Measurements from ENCODE around the gene CLEC1B. TPM values are rescaled to one million over a fixed set of nuclear protein-coding genes. Genes with fewer than 3 reads are reported as not detected.
"Not testable (repeated sequence)": the region's sequence is repeated elsewhere in the genome, so short reads cannot be mapped to it uniquely, and the experiment has no call there.

Gene CLEC1B
- total RNA-seq, 2 experiments from 2014 or later, result not detected

DNA sequence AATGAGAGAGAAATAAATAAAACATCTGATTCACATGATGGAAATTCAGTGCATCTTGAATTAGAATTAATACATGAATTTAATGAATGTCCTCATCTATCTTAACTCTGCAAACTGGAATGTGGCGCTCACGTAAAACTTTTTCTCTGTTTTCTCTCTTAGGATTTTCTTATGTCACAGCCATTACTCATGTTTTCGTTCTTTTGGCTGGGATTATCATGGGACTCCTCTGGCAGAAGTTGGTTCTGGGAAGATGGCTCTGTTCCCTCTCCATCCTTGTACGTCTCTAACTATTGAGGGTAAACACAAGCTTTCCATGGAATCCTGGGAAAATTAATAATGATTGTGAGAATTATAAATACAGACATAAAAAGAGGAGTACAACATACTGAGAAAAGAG, 16.5 kb upstream of the CLEC1B start:
- Mint-ChIP-seq H3K36me3 (ENCODE audit: low read depth) (no peaks in the 10 kb centered on the region), H3K4me1 (no peaks in the 10 kb centered on the region), H3K9me3 (no peaks in the 10 kb centered on the region), H3K27me3 (peaks cover 33% of the 10 kb centered on the region), H3K4me3 (no peak overlapping the region), H3K27ac (no peak overlapping the region)
- no peak for DNase-seq
- POLR2A ChIA-PET, result no interaction called here
- CTCF ChIA-PET, result no interaction called here

DNA sequence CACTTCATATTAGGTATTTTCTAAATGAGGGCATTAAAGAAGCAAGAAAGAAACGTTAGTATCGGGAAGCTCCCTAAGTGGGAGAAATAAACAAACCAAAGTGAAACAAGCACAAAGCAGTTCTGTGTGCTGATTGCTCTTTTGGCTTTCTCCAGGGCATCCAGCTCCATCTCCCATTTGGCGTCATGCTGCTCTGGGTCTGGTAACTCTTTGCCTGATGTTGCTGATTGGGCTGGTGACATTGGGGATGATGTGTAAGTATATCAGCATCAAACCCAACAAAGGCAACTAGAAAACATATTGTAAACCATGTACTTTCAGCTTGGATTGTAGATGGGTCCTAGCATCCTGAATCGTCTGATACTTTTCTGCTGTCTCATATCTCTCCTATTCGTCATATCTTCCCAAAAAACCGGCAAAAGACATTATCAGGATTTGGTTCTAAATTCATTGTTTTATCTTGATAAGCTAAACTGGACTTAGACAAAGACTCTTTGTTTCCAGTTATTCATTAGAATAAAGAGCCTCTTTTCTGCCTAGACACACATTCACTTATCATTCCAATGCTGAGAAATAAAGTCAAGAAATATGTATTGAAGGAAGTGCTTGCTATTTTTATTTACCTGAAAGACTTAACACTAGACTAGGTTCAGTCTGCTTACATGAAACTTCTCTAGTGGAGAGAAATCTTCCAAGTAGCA, 13.9 kb upstream of the CLEC1B start:
- H3K4me3 Mint-ChIP-seq, result no peak overlapping the region
- no peak for DNase-seq
- H3K27me3 Mint-ChIP-seq, result peaks cover 36% of the 10 kb centered on the region
- peaks cover 4% of the 10 kb centered on the region for H3K4me1 Mint-ChIP-seq
- H3K27ac Mint-ChIP-seq, result no peak overlapping the region
- H3K36me3 Mint-ChIP-seq (ENCODE audit: low read depth), result no peaks in the 10 kb centered on the region
- POLR2A ChIA-PET, result interaction anchor here (0.5 kb wide), 1 partner anchor 312 kb away, joined by 3 read pairs; no protein-coding TSS in a partner anchor
- CTCF ChIA-PET, result no interaction called here
- H3K9me3 Mint-ChIP-seq, result no peaks in the 10 kb centered on the region

DNA sequence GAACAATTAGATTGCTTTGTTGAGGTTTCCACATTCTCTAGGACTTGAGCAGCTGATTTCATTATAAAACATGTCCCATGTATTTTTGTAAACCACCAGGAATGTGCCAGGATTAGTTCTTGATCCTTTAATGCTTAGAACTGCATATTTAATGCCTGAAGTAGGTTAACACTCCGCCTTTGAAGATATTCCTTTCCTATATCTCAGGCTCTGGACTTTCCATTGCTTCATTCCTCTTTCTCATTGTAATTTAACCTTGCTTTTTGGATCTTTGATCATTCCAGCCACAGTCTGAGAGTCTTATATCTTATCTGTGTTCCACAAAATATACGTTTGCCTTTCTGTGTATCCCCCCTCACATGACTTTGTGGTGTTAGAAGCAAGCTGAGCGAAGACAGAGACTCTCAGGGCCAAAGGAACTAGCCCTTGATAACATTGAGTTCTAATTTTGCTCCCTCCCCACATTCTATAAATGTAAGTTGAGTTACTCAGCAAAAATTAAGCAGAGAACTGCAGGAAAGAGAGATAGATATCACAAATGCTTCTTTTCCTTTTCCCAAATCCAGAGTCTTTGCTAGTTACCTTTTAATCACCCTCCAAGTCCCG, 2.4 kb upstream of the CLEC1B start:
- H3K4me3 Mint-ChIP-seq, result no peak overlapping the region
- no peaks in the 10 kb centered on the region for H3K4me1 Mint-ChIP-seq
- no peak for DNase-seq
- H3K9me3 Mint-ChIP-seq, result no peaks in the 10 kb centered on the region
- ChIA-PET POLR2A (no interaction called here), CTCF (interaction anchor here (0.7 kb wide), 1 partner anchor 76 kb away, joined by 4 read pairs; no protein-coding TSS in a partner anchor)
- peaks cover 29% of the 10 kb centered on the region for H3K27me3 Mint-ChIP-seq
- H3K36me3 Mint-ChIP-seq (ENCODE audit: low read depth), result no peaks in the 10 kb centered on the region
- no peak overlapping the region for H3K27ac Mint-ChIP-seq

DNA sequence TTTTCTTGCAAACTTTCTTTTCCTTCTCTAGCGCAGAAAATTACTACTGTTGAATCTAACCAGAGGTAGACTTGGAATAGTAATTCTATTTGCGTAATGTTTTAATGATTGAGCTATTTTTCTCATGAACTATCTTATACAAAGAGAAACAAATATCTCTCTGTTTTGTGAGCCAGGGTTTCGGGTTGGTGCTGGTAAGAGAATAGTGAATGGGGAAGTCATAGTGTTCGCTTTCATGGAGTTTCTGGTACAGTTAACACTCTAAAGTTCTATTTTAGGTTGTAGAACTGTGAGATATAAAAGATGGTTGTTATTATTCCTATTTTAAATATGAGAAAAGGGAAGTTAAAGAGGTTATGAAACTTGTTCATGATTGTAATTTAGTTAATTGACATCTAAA, 6.6 kb downstream of the CLEC1B start:
- no peak for DNase-seq
- Mint-ChIP-seq H3K36me3 (ENCODE audit: low read depth) (no peaks in the 10 kb centered on the region), H3K27me3 (peaks cover 50% of the 10 kb centered on the region), H3K27ac (no peak overlapping the region), H3K4me1 (no peaks in the 10 kb centered on the region), H3K9me3 (no peaks in the 10 kb centered on the region), H3K4me3 (no peak overlapping the region)
- POLR2A ChIA-PET, result no interaction called here
- CTCF ChIA-PET, result no interaction called here

DNA sequence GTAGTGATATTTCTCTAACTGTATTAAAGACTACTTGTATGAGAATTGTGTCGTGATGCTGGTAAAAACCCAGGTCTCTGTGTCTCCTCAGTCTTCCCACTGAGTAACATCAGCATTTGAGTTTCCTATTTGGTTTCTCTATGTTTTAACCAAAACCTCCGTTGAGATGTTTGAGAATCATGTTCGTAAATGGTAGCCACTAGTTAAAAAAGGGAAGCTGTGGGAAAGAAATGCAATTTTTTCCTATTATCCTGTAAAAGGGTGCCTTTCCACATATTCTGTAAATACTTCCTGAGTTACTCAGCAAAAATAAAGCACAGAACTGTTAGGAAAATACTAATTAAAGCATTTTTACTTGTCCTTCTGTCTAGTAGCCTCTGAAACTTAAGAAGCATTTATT, 7.0 kb downstream of the CLEC1B start:
- DNase-seq, result no peak
- H3K9me3 Mint-ChIP-seq, result no peaks in the 10 kb centered on the region
- ChIA-PET POLR2A (no interaction called here), CTCF (no interaction called here)
- no peak overlapping the region for H3K4me3 Mint-ChIP-seq
- peaks cover 49% of the 10 kb centered on the region for H3K27me3 Mint-ChIP-seq
- no peak overlapping the region for H3K27ac Mint-ChIP-seq
- H3K36me3 Mint-ChIP-seq (ENCODE audit: low read depth), result no peaks in the 10 kb centered on the region
- no peaks in the 10 kb centered on the region for H3K4me1 Mint-ChIP-seq

DNA sequence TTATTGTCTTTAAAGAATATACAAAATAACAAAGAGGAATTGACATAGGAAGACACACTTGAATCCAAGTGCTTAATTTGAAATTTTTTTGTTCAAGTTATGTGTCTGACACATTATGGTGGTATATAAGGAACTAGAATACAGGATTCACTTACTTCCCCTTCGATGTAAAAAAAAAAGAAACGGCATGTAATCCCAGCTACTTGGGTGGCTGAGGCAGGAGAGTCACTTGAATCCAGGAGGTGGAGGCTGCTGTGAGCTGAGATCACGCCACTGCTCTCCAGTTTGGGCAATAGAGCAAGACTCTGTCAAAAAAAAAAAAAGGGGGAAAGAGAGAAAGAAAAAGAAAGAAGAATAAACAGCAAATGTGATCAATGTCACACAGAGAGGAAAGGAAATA, 18.8 kb downstream of the CLEC1B start:
- Mint-ChIP-seq H3K27ac (no peak overlapping the region), H3K27me3 (peaks cover 11% of the 10 kb centered on the region), H3K4me1 (no peaks in the 10 kb centered on the region), H3K36me3 (ENCODE audit: low read depth) (no peaks in the 10 kb centered on the region), H3K4me3 (no peak overlapping the region), H3K9me3 (peaks cover 9% of the 10 kb centered on the region)
- ChIA-PET POLR2A (no interaction called here), CTCF (no interaction called here)
- no peak for DNase-seq

DNA sequence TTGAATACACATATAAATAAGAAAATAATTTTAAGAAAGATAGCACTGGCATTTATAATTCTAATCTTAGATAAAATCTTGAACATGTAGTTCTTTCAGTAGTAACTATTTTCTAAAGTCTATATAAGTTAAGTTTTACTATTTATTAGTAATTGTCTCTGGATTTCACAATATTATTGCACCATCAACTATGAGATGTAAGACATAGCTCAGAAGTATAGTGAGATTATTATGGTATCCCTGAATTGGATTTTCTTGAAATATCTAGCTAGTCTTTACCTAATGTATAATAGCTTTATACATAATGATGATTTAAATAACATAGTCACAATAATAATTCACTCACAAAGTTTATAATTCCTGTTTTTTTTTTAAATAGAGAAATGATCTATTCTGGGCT, 21.0 kb downstream of the CLEC1B start:
- H3K4me1 Mint-ChIP-seq, result no peaks in the 10 kb centered on the region
- H3K4me3 Mint-ChIP-seq, result no peak overlapping the region
- H3K27ac Mint-ChIP-seq, result no peak overlapping the region
- ChIA-PET CTCF (interaction anchor here (0.6 kb wide), 2 partner anchors 29 to 195 kb away, joined by 3 read pairs; no protein-coding TSS in a partner anchor), POLR2A (no interaction called here)
- H3K27me3 Mint-ChIP-seq, result peaks cover 22% of the 10 kb centered on the region
- no peak for DNase-seq
- peaks cover 9% of the 10 kb centered on the region for H3K9me3 Mint-ChIP-seq
- H3K36me3 Mint-ChIP-seq (ENCODE audit: low read depth), result no peaks in the 10 kb centered on the region

DNA sequence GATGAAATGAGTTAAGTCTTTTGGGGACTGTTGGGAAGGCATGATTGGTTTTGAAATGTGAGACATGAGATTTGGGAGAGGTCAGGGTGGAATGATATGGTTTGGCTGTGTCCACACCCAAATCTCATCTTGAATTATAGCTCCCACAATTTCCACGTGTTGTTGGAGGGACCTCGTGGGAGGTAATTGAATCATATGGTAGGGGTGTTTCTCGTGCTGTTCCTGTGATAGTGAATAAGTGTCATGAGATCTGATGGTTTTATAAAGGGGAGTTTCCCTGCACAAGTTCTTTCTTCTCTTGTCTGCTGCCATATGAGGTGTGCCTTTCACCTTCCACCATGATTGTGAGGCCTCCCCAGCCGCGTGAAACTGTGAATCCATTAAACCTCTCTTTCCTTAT, 22.3 kb downstream of the CLEC1B start:
- CTCF ChIA-PET; H3K9me3 Mint-ChIP-seq; H3K4me3 Mint-ChIP-seq; POLR2A ChIA-PET; H3K36me3 Mint-ChIP-seq (ENCODE audit: low read depth); DNase-seq; H3K4me1 Mint-ChIP-seq; H3K27ac Mint-ChIP-seq: not testable (repeated sequence)
- H3K27me3 Mint-ChIP-seq, result peaks cover 23% of the 10 kb centered on the region

DNA sequence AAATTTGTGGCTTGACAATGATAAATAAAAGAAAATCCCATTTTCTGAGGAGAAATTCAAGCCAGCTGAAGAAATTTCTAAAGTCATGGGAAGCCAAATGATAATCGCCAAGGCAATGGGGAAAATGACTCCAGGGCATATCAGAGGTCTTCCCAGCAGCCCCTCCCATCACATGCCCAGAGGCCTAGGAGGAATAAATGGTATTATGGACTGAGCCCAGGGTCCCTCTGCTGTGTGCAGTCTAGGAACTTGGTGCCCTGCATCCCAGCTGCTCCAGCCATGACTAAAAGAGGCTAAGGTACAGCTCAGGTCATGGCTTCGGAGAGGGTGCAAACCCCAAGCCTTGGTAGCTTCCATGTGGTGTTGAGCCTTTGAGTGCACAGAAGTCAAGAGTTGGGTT, 23.3 kb downstream of the CLEC1B start:
- no peak for DNase-seq
- ChIA-PET POLR2A (no interaction called here), CTCF (no interaction called here)
- Mint-ChIP-seq H3K36me3 (ENCODE audit: low read depth) (no peaks in the 10 kb centered on the region), H3K27ac (no peak overlapping the region), H3K4me1 (no peaks in the 10 kb centered on the region), H3K9me3 (peaks cover 9% of the 10 kb centered on the region), H3K27me3 (peaks cover 26% of the 10 kb centered on the region), H3K4me3 (no peak overlapping the region)

DNA sequence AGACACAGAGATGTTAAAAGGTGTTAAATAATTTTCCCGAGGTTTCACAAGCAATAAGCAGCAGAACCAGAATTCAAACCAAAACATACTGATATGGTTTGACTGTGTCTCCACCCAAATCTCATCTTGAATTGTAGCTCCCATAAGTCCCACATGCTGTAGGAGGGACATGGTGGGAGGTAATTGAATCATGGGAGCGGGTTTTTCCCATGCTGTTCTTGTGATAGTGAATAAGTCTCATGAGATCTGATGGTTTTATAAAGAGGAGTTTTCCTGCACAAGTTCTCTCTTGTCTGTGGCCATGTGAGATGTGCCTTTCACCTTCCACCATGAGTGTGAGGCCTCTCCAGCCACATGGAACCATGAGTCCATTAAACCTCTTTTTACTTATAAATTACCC, 24.2 kb downstream of the CLEC1B start:
- H3K9me3 Mint-ChIP-seq; H3K27ac Mint-ChIP-seq; CTCF ChIA-PET; H3K4me3 Mint-ChIP-seq; POLR2A ChIA-PET; DNase-seq; H3K4me1 Mint-ChIP-seq; H3K36me3 Mint-ChIP-seq (ENCODE audit: low read depth): not testable (repeated sequence)
- peaks cover 21% of the 10 kb centered on the region for H3K27me3 Mint-ChIP-seq

DNA sequence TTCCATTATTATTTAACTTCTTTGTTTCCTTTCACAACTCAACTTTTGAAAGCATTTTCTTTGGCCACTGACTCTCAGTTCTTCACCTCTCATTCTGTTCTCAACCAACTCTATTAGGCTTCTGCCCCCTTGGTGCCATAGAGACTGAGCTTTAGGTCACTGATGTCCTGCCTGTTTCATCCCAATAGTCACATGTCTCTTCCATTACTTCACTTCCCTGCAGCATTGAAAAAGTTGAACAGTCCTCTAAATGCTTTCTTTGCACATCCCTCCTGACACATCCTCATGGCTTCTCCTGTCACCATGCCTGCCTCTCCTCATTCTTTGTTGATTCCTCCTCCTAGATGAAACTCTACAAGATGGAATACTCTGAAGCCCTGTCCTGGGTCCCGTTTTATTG, 25.0 kb downstream of the CLEC1B start:
- Mint-ChIP-seq H3K4me1 (no peaks in the 10 kb centered on the region), H3K4me3 (no peak overlapping the region), H3K27ac (no peak overlapping the region), H3K36me3 (ENCODE audit: low read depth) (no peaks in the 10 kb centered on the region), H3K27me3 (peaks cover 21% of the 10 kb centered on the region), H3K9me3 (peaks cover 9% of the 10 kb centered on the region)
- DNase-seq, result no peak
- POLR2A ChIA-PET, result no interaction called here
- CTCF ChIA-PET, result no interaction called here

DNA sequence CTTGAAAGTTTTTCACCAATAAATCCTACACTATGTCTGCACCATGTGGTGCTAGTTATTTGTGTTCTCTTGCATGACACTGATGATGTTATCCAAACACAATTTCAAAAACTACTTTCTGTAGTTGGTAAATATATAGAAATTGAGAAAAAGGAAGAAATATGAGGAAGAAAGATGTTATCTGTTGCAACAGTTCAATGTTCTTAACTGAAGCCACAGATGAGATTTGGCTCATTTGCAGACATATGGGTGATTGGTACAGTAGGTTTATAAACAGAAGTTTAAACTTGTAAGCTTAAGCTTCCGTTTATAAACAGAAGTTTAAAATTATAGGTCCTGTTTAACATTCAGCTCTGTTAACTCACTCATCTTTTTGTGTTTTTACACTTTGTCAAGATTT, 27.7 kb downstream of the CLEC1B start, which contains the start of gene CLEC12A:
CLEC12A (plus strand) TSS at position 229 of the 400 bp plus-strand sequence. CDS start 188 bp downstream, outside the sequence.
- no peaks in the 10 kb centered on the region for H3K4me1 Mint-ChIP-seq
- ChIA-PET POLR2A (no interaction called here), CTCF (no interaction called here)
- H3K9me3 Mint-ChIP-seq, result peaks cover 5% of the 10 kb centered on the region
- peaks cover 18% of the 10 kb centered on the region for H3K27me3 Mint-ChIP-seq
- H3K27ac Mint-ChIP-seq, result no peak within 1 kb of the TSS
- no peak within 1 kb of the TSS for H3K4me3 Mint-ChIP-seq
- DNase-seq, result no peak
- no peaks in the 10 kb centered on the region for H3K36me3 Mint-ChIP-seq (ENCODE audit: low read depth)

DNA sequence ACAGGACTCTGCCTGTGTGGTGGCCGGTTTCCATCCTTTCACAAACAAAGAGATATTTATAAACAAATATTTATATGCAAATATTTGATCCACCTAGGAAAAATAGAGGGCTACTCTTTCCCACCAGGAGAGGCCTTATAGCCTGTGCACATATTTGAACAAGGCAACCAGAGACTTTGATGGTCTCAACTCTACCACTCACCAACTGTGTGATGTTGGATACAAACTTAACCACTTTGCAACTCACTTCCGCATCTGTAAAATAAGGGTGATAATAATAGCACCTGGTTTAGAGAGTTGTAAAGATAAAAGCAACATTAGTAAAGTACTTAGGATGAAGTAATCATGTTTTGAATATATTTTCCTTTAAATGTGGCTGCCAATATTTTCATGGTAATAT, 29.2 kb downstream of the CLEC1B start:
- H3K36me3 Mint-ChIP-seq (ENCODE audit: low read depth), result no peaks in the 10 kb centered on the region
- CTCF ChIA-PET, result interaction anchor here (0.6 kb wide), 1 partner anchor 105 kb away, joined by 4 read pairs; no protein-coding TSS in a partner anchor
- POLR2A ChIA-PET, result no interaction called here
- H3K27ac Mint-ChIP-seq, result no peak overlapping the region
- DNase-seq, result no peak
- no peak overlapping the region for H3K4me3 Mint-ChIP-seq
- peaks cover 18% of the 10 kb centered on the region for H3K27me3 Mint-ChIP-seq
- no peaks in the 10 kb centered on the region for H3K4me1 Mint-ChIP-seq
- no peaks in the 10 kb centered on the region for H3K9me3 Mint-ChIP-seq

DNA sequence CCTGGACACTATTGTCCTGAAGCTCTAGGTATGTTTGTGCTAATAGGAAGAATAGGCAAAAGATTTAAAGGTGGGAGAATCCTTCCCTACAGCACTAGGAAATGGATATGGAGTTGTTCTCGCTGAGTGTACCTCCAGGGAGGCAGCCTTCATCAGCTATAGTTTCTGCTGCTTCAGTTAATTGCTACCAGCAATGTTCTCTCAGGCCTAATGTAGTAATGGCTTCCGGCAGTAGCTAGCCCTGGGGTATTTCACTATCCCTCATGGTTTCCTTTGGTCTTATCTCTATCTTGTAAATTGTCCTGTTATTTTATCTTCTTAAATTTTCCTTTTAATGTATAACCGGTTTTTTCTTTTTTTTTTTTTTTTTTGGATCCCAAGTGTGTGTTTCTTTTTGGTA, 37.0 kb downstream of the CLEC1B start:
- Mint-ChIP-seq H3K9me3 (no peaks in the 10 kb centered on the region), H3K27me3 (no peaks in the 10 kb centered on the region), H3K4me1 (peaks cover 34% of the 10 kb centered on the region), H3K4me3 (no peak overlapping the region), H3K36me3 (ENCODE audit: low read depth) (no peaks in the 10 kb centered on the region), H3K27ac (no peak overlapping the region)
- DNase-seq, result no peak
- POLR2A ChIA-PET, result no interaction called here
- CTCF ChIA-PET, result interaction anchor here (1.3 kb wide), 1 partner anchor 52 kb away, joined by 3 read pairs; no protein-coding TSS in a partner anchor

Data from activated CD4-positive, alpha-beta T cell treated with anti-CD3 and anti-CD28 coated beads, Interleukin-2, amount 10 ng/mL, durations not matched to agents 7 days and 5 days (primary cell).